Measurements from ENCODE around the gene MTCH2. TPM values are rescaled to one million over a fixed set of nuclear protein-coding genes. Genes with fewer than 3 reads are reported as not detected.

MTCH2 gene
- total and polyA plus RNA-seq, 3 donors from 2014 or later = 71.1 to 396 (median 98.8) TPM

DNA sequence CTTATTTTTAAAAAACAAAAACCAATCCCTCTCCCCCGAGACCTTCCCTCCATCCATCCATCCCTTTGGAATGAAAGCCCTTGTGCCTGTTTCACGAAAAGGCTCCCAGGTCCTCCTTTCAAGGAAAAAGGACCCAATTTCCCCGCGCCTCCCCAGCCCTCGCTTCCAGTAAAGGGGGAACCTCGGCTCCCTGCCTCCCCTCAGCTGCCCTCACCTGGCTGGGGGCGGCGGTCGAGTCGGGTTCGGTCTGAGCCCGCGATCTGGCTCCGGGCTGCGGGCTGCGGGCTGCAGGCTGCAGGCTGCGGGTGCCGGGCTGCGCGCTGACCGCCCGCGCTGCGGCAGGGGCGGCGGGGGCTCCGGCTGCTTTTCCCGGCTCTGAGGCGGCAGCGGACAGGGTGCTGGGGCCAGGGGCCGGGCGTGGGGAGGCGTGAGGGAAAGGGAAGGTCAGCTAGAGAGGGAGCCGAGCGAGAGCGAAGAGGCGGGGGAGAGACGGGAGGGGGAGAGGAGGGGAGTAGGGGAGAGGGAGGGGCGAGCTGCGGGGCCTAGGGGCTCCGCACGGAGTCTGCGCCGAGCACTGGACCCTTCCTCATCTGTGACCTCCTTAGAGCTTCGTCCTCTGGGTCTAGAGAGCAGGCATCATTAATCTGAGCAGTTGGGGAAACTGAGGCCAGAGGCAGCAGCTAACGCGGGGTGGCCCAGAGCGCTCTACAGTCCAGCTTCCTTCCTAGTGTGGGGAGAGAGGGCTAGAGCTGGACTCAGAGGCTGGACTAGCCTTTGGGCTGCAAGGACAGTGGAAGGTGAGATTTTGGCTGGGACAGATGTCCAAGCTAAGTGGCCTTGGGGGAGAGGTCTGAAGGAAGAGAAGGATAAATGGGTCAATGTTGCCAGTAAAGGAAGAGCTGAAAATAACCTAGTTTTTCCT is 48.2 kb downstream of the MTCH2 start, which contains the start of gene C1QTNF4:
TSS of gene C1QTNF4 (minus strand) at position 478 of the 922 bp plus-strand sequence. CDS start 3,601 bp downstream, outside the sequence.
- H3K27ac ChIP-seq = no peak within 1 kb of the TSS
- no peak for DNase-seq
- intact Hi-C loops (cut with DNase I; ENCODE audit: low total_unique reads) = no loop called here
- no peaks in the 10 kb centered on the region for H3K9me3 ChIP-seq
- H3K27me3 ChIP-seq = no peaks in the 10 kb centered on the region
- peaks cover 4% of the 10 kb centered on the region for H3K4me1 ChIP-seq
- no peaks in the 10 kb centered on the region for H3K36me3 ChIP-seq (ENCODE audit: low read depth, missing control alignments)
- TF ChIP-seq, protein P1, sequence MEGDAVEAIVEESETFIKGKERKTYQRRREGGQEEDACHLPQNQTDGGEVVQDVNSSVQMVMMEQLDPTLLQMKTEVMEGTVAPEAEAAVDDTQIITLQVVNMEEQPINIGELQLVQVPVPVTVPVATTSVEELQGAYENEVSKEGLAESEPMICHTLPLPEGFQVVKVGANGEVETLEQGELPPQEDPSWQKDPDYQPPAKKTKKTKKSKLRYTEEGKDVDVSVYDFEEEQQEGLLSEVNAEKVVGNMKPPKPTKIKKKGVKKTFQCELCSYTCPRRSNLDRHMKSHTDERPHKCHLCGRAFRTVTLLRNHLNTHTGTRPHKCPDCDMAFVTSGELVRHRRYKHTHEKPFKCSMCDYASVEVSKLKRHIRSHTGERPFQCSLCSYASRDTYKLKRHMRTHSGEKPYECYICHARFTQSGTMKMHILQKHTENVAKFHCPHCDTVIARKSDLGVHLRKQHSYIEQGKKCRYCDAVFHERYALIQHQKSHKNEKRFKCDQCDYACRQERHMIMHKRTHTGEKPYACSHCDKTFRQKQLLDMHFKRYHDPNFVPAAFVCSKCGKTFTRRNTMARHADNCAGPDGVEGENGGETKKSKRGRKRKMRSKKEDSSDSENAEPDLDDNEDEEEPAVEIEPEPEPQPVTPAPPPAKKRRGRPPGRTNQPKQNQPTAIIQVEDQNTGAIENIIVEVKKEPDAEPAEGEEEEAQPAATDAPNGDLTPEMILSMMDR (IDR thresholded peaks at IDR 0.05) = no peak
- TF ChIP-seq POLR2A (IDR thresholded peaks at IDR 0.05) = no peak
- WGBS, 2 donors = 3 to 6% methylated on average over 12 to 47 of the region's 48 CpGs
- H3K4me3 ChIP-seq = no peak within 1 kb of the TSS

DNA sequence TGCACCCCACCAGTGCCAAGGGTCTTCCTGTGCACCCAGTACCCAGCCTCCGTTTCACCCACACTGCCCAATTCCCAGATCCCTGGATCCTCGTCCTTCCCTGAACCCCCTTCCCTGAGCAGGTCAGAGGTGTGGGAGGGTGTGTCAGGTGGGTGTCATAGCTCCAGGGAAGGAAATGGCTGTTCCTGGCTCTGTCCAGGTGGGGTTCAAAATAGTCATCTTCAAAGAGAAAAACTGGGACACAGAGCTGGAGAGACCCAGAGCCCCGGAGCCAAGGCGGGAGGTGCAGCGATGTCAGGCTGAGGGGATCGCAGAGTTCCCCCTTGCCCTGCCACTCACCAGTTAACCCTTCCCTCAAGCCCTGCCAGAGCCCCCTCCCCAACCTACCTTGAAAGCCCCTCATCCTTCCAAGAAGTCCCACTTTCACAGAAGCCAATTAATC is 48.8 kb downstream of the MTCH2 start:
- intact Hi-C loops (cut with DNase I; ENCODE audit: low total_unique reads) = no loop called here
- Histone ChIP-seq H3K27ac (no peak overlapping the region), H3K9me3 (no peaks in the 10 kb centered on the region), H3K4me3 (no peak overlapping the region), H3K27me3 (no peaks in the 10 kb centered on the region), H3K36me3 (ENCODE audit: low read depth, missing control alignments) (no peaks in the 10 kb centered on the region), H3K4me1 (peaks cover 4% of the 10 kb centered on the region)
- TF ChIP-seq, protein P1 (IDR thresholded peaks at IDR 0.05) = no peak
- no peak for TF ChIP-seq POLR2A (IDR thresholded peaks at IDR 0.05)
- 19 to 36% methylated on average over 4 to 6 of the region's 6 CpGs for WGBS, 2 donors
- DNase-seq = no peak

DNA sequence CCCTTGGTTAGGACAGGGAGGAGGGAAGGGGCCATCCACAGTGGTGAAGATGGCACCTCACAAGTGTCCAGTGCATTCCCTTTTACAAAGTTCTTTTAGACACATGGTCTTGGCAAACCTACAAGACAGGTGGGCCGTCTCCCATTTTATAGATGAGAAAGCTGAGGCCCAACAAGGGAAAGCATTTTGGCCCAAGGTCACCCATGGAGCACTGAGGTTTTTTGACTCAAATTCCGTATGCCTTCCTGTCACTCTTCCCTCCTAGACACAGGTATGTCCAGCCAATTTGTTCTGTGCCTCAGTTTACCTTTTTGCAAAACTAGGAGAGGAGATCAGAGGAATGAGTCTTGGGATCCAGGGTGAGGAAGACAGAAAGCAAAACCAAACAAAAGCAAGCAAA is 49.4 kb downstream of the MTCH2 start:
- H3K27me3 ChIP-seq = no peaks in the 10 kb centered on the region
- no peak for DNase-seq
- no peak overlapping the region for H3K27ac ChIP-seq
- intact Hi-C loops (cut with DNase I; ENCODE audit: low total_unique reads) = no loop called here
- TF ChIP-seq, protein P1 (IDR thresholded peaks at IDR 0.05) = no peak
- no peak for TF ChIP-seq POLR2A (IDR thresholded peaks at IDR 0.05)
- H3K4me1 ChIP-seq = peaks cover 4% of the 10 kb centered on the region
- no peaks in the 10 kb centered on the region for H3K36me3 ChIP-seq (ENCODE audit: low read depth, missing control alignments)
- 65 to 72% methylated on average over 2 of the region's 2 CpGs for WGBS, 2 donors
- no peaks in the 10 kb centered on the region for H3K9me3 ChIP-seq
- H3K4me3 ChIP-seq = no peak overlapping the region

DNA sequence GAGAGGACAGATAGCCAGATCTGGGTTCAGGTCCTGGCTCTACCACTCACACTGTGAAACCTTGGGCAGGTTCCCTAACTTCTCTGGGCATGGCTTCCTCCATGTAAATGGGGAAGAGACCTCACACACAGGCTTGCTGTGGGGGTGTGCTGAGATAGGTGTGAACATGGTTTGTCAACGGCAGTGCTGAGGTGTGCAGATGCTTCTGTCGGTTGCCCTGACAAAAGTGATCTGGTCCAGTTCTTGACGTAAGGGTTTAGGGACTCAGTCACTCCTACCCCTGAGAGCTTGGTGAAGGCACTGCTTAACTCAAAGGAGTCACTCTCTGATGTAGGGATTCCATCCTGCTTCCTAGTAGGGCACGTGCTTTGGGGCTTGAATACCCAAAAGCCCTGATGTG is 50.1 kb downstream of the MTCH2 start:
- TF ChIP-seq POLR2A (IDR thresholded peaks at IDR 0.05) = no peak
- TF ChIP-seq, protein P1 (IDR thresholded peaks at IDR 0.05) = no peak
- WGBS, 2 donors = 80 to 86% methylated on average over 2 to 4 of the region's 4 CpGs
- Histone ChIP-seq H3K4me3 (no peak overlapping the region), H3K36me3 (ENCODE audit: low read depth, missing control alignments) (no peaks in the 10 kb centered on the region), H3K9me3 (no peaks in the 10 kb centered on the region), H3K27ac (no peak overlapping the region), H3K27me3 (no peaks in the 10 kb centered on the region), H3K4me1 (peaks cover 4% of the 10 kb centered on the region)
- no peak for DNase-seq
- intact Hi-C loops (cut with DNase I; ENCODE audit: low total_unique reads) = no loop called here

Data from testis (tissue), 3 donors.